NCI-H510A (cell line): ENCODE results near the gene UMODL1.
"Not testable (repeated sequence)": the region's sequence is repeated elsewhere in the genome, so short reads cannot be mapped to it uniquely, and the experiment has no call there.

ENCODE experiments used
- DNase-seq: peaks from one replicate; lab custom pipeline; 2025; lab: John Stamatoyannopoulos, UW

Gene UMODL1

DNA sequence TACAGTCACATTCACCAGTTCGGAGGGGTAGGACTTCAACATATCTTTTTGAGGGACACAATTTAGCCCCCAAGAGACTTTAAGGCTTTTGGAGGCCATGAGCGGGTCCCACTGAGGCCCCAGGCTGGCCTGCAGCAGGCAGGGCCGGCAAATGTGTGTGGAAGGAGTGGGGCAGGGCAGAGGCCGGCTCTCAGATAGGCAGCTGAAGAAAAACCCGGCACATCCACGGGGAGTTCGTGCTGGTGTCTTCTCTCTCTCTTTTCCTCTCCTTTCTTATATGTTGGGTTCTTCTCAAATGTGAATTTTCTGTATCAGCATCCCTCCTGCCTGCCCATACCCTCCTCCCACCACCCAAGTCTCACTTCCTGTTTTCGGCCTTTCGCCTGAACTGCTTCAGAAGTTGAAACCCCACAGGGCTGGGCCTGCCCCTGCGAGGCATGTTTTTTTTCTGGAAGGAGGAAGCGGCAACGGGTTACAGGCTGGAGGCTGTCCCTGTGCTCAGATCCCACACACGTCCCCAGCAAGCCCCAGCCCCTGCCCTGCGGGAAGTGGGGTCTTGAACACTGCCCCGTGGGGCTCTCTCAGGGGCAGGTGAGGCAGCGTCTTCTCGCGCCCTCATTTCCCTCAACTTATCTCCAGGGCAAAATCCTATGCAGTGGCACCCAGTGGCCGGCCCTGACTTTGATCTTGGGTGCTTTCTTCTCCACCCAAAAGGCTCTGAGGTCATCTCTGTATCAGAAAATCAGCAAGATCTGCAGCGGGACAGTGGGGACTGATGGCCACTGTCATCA lies 9.7 kb upstream of the UMODL1 start:
- no peak for DNase-seq

DNA sequence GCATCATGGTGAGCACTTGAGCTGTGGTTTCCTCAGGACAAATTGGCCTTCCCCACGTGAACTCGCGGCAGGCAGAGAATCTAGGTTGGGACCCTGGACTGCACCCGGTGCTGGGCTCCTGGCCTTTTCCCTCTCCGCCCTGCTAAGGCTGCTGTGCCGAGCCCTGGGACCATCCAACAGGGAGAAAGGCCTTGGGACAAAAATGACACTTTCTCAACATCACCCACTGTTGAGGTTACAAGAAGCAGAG lies 9.2 kb upstream of the UMODL1 start:
- no peak for DNase-seq

DNA sequence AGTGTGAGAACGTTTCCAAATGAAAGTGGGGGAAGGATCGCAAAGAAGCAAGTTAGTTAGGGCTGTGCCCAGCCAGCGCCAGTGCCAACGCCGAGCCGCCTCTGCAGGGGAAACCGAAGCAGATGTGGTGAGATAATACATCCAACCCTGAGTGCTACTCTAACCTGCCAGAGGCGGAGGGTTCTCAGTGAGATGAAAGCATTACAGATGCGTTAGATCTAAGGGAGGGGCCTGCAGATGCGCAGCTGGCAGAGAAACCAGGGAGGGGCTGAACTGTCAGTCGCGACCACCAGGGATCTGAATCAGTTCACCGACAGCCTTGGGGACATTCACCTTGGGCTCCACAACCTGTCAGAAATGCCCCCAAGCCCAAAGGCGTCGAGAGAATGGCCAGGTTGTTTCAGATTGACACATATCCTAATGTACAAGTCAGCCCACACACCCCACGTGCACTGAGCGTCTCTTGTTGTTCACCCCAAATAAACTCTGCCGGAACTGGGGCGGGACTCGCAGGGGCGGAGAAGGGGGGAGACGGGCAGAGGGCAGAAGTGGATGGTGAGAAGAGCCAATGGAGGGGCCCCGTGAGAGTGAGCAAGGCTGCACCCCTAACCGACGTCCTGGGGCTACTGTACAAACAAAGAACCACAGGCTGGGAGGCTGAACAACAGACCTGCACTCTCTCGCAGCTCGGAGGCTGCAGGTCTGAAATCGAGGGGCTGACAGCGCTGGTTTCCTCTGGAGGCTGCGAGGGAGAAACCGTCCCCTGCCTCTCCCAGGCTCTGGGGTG lies 8.7 kb upstream of the UMODL1 start:
- peak; percentile 68 for DNase-seq

DNA sequence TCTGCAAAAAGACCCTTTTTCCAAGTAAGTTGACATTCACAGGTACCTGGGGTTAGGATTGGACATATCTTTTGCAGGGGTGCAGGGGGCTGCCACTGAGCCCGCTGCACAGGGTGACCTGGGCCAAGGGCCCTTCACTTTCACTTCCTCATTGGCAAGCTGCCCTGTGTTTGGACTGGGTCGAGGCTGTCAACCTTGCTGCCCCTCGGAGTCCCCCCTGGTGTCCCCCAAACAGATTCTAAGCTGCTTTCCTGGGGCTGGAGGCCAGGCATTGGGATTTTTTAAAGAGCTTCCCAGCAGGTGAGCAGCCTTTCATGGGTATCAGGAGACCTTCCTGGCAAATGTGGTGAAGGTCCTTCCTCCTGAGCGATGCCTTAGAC lies 7.9 kb upstream of the UMODL1 start:
- peak; percentile 61 for DNase-seq

DNA sequence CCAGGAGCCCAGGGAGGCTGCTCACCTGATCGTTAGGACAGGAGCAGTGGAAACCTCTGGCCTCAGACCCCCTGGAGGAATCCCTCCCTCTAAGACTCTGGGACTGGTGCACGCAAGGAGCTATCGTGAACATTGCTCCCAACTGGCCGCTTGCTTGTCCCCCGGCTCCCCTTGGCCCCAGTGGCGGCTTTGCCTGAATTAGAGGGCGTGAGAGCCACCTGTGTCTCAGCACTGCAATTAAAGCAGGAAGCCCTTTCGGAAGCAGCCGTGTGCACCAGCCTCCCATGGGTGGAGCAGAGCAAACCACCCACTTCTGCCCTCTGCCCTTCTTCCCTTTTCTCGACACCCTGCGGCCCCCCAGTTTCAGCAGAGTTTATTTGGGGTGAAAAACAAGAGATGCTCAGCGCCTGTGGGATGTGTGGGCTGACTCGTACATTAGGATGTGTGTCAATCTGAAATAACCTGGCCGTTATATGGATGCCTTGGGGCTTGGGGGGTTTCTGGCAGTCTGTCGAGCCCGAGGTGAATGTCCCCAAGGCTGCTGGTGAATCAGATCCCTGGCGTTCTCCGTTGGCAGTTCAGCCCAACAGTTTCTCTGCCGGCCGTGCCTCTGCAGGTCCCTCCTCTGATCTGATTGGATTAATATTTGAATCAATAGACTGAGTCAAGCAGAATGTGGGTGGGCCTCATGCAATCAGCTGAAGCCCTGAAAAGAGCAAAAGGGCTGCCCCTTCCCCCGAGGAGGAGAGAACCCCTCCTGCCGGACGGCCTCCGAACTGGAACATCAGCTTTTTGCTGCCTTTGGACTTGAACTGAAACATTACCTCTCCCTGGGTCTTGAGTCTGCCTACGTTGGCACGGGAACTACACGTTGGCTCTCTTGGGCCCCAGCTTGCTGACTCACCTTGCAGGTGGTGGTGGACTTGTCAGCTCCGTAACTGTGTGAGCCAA lies 7.3 kb upstream of the UMODL1 start:
- peak; percentile 50 for DNase-seq

DNA sequence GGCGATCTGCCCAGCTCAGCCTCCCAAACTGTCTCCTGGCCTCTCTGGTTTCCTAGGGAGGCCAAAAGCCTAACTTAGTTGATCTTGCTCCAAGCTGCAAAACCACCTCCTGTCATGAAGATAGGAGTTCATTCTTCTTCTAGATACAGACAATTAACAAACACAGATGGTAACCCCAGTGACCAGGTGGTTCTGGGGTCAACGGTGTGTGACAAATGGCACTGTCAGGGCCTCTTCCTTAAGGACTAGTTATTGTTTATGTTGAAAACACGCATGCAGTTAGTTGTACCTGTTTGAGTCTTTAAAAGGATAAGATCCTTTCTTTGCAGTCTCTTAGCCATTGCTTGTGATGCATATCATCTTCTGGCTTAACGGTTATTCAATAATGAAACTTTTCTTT lies 4.6 kb upstream of the UMODL1 start:
- DNase-seq: no peak

DNA sequence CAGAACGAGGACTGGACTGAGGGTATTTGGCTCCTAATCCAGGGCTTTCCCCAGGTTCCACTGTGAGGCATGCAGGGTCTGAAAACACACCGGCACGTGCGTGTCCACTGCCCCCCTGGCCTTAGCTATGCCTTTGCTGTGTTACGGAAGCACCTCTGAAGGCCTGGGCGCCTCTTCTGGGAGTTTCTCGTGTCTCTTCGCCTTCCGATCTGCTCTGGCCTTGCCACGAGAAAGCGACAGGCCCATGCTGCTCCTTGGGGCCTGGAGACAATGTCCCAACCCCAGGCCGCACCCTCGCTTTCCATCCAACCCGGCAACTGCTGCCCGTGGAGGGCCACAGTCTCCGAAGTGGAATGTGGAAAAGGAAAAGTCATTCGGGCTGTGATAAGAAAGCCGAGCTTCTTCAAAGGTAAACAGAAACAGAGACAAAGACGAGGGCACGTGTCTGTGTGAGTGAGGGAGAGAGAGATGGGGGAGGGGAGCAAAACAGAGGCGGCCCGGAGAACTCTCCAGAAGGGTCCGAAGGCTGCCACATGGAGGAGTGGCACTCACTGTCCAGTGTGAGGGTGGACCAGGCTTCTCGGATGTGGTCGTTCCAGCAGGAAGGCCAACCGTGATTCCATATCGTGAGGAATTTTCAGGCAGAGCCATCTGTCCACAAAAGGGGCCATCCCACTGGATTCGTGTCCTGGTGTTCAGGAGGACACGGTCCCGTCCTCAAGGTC lies 3.4 kb upstream of the UMODL1 start:
- DNase-seq: no peak

DNA sequence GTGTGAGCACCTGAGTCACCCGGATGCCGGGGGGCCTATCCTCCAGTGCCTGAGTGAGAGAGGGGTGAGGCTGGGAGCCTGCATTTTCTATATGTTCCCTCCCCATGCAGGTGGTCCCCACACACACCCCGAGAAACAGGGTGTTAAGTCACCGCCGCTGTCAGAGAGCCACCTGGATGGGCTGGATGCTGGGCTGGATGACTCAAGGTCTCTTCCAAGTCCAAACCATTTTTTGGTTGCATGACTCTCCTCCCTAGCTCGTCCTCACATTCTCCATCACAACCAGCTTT lies 2.9 kb upstream of the UMODL1 start:
- DNase-seq: no peak

DNA sequence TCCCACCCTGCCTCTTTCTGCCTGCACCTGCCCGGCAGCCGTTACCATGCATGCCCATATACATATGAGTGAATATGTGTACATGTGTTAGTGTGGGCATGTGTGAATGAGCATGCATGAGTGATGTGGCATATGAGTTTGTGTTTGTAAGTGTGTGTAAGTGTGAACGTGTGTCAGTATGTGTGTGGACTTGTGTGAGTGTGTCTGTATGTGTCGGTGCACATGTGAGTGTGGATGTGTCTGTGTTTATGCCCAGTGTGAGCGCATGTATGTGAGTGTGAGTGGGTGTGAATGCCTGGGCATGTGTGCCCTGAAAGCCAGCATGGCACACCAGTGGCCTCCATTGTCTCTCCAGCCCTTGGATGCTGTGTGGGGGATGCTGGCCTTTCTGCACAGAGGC lies 2.5 kb upstream of the UMODL1 start:
- no peak for DNase-seq

DNA sequence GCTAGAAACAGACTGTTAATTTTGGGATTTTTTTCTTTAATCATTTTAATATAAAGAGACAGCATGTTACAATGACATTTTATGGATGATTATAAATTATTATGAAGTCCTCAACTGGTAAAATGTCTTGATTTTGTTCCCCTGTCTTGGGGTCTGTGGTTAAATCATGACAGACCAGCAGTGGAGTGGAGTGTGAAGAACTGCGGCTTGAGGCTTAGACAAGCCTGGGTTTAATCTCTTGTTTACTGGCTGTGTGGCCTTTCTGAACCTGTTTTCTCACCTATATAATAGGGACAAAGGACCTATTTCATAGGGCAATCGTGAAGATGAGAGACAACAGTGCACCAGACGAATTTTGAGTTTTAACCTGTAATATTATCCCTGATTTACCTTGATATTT lies 1.8 kb upstream of the UMODL1 start:
- DNase-seq: no peak

DNA sequence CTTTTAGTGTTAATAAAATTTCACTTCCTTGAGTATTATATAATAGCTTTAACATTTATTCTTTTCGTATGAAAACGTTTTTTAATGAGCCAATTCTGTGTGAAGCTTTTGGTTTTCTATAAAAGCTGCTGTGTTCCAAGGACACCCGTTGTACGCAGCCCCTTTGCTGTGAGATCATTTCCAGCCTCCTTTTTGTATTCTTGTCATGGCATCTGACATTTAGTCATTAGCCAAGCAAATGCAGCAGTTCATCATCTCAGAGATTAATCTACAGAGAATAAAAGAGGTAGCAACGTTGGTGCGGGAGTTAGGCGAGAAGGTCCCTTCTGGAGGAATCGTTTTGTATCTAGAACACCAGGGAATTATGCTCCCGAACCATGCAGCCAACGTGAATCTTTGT lies 1.3 kb upstream of the UMODL1 start:
- no peak for DNase-seq

DNA sequence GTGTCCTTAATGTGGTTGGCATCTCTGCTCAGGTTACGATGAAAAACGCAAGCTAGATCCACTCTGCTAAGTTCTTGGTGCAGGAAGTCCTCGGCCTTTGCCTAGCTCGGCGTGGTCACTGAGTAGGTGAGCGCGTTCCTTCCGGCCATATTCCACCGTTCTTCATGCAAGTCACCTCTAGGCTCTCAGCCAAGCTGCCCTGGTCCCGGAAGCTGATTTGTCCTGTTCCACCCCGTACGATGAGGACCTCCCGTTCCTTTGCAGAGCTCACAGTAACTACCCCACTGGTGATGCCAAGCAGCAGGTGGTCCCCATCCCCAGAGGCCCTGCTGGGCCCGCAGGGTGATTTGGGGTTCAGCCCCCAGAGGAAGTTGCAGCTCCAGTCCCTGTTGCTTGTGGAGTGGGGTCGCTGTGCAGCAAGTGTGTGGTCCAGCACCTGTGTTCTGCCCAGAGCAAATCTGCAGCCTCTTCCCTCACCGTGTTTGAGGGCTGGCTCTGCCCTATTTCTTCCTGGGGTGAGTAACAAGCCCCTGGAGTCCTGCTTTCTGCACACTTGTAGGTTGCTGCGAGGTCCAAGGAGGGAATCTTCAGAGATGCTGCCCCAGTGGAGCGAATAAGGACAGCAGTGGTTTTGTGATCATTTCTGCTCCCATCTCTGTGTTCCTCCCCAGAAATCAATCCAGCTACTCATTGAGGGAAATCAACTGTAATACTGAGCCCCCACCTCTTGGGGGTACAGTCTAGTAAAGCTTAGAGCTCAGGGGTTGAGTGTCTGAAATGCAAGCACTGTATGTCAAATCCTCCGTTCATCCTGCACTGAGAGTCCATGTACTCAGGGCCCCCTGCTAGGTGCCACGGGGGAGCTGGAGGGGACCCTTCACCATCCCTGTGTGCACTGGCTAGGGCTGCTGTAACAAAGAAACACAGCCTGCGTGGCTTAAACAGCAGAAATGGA lies 2.3 kb downstream of the UMODL1 start:
- peak; percentile 50 for DNase-seq

DNA sequence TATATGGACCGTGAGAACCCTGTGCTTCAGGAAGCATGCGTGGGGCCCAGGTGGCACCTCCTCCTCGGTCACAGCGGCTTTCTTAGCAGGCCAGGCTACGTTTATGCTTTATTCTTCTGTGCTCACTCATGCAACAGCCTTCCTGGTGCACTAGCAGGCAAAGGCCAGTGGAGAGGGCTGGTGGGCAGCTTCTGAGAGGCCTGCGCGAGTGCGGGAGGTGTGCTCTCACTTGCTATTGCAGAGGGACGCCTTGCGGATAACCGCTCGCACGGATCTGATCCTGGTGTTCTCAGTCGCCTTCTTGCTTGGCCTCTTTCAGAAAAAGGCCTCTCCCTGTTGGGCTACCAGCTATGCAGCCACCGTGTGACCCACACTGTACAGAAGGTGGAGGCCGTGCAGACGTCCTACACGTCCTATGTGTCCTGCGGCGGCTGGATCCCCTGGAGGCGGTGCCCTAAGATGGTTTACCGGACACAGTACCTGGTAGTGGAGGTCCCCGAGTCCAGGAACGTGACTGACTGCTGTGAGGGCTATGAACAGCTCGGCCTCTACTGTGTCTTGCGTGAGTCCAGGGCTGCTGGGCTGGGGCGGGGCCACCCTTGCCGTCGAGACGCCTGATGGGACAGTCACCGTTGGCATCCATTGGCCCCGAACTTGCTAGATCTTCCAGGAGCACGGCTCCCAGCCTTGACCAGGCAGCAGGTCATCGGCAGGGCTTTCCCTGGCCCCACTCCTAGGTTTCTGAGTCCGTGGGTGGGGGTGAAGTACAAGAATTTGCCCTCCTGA lies 4.8 kb downstream of the UMODL1 start:
- DNase-seq: no peak

DNA sequence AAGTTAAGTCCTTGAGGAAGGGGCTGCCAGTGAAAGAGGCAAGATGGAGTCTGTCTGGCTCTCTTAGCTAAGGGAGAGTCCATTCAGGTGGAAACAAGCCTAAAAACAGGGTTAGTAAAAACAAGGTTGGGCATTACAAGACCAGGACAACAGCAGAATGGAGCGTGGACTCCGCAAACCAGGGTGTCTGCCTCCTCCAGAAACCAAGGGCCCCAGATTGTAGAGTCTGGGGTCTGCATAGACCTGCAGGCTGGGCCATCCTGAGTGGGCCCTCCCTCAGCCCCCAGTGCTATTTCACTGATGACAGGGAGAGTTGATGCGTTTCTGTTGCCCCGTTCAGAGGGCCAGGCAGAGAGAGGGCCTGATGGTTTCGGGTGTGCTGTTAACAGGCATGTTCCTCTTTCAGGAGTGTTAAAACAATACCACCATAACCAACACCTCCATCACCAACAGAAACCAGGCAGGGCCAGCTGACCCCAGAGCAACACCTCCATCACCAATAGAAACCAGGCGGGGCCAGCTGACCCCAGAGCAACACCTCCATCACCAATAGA lies 6.6 kb downstream of the UMODL1 start:
- not testable (repeated sequence) for DNase-seq

DNA sequence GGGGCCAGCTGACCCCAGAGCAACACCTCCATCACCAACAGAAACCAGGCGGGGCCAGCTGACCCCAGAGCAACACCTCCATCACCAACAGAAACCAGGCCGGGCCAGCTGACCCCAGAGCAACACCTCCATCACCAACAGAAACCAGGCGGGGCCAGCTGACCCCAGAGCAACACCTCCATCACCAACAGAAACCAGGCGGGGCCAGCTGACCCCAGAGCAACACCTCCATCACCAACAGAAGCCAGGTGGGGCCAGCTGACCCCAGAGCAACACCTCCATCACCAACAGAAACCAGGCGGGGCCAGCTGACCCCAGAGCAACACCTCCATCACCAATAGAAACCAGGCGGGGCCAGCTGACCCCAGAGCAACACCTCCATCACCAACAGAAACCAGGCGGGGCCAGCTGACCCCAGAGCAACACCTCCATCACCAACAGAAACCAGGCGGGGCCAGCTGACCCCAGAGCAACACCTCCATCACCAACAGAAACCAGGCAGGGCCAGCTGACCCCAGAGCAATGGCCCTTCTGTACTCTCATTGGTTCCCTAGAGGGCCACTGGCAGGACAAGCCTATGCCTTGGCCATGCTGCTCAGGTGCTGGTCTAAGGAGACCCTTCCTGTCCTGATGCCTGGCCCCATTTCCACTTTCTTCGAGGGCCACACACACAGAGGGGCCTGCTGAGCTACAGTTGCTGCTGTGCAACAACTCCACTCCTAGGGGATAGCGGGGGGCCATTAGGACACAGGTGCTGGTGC lies 7.3 kb downstream of the UMODL1 start:
- not testable (repeated sequence) for DNase-seq

DNA sequence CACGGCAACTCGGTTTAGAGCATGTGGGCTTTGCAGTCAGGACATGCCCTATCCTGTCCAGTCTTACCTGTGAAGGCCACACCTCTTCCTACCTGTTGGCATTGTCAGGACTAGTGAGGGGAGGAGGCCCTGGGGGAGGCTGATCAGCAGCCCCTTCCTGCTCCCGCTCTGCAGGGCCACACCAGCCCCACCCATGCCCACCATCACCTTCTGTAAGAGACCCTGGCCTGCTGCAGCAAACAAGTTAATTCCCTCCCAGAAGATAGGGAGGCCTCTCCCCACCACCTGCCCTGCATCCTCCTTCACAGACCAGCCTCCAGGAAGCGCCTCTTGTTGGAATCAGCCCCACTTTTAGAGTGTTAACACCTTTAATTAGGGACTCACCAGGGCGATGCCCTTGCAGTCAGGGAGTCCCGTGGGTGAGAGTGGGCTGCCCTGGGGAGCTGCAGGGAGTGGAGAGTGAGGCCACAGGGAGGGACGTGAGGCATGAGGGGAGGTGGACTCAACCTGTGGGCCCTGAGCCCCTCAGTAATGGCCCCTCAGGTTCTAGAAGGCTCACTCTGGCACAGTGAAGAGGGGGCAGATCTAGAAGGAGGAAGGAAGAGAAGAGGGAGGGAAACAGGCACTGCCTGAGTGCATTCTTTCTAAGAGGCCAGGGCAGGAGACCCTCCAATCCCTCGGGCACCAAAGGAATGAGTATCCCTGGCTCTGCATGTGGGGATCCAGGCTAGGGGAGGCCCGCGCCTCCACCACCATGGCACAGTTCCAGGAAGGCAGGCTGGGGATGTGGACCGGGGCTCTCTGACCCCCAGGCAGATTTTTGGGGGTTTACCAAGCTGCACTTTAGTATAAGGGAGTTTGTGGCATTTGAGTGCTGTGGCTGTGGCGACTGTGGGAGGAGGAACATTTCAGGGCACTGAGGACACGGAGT lies 8.2 kb downstream of the UMODL1 start:
- no peak for DNase-seq

DNA sequence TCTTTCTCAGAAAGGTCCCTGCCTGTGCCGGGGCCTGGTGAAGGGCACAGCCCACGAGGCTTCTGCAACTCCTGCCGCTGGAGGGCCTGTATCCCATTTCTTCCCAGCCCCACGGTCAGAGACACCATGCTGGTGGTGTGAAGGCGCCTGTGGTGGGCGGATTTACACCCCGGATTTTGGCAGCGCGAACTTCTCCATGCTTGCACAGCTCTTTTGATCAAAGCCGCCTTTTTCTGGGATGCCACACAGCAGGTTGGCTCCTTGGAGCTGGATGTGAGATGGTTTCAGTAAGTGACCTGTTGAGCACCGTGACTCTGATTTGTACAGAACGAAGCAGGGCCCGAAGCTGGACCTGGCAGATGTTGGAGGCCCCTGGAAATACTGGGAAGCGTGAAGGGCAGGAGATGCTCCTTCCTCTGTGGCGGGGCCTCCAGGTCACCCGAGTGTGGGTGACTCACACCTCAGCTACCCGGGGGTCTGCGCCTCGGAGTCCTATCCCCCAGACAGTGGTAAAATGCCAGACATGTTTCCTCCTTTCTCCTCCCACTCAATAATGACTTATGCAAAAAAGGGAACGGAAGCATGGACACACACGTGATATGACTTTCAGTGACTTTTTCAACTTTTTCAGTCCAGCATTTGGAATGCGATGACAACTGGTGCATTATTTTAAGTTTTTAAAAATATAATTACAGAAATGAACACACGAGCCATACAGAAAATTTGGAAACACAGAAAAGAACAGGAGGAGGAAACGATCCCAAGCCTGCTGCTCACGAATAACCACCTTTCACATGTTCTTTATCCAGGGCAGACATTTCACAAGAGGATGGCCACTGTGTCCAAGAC lies 9.0 kb downstream of the UMODL1 start:
- DNase-seq: no peak
